ENCODE measurements around the gene FOXRED2.

- TF ChIP-seq, protein P1, sequence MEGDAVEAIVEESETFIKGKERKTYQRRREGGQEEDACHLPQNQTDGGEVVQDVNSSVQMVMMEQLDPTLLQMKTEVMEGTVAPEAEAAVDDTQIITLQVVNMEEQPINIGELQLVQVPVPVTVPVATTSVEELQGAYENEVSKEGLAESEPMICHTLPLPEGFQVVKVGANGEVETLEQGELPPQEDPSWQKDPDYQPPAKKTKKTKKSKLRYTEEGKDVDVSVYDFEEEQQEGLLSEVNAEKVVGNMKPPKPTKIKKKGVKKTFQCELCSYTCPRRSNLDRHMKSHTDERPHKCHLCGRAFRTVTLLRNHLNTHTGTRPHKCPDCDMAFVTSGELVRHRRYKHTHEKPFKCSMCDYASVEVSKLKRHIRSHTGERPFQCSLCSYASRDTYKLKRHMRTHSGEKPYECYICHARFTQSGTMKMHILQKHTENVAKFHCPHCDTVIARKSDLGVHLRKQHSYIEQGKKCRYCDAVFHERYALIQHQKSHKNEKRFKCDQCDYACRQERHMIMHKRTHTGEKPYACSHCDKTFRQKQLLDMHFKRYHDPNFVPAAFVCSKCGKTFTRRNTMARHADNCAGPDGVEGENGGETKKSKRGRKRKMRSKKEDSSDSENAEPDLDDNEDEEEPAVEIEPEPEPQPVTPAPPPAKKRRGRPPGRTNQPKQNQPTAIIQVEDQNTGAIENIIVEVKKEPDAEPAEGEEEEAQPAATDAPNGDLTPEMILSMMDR (IDR thresholded peaks at IDR 0.05) = no peak
- no peak for TF ChIP-seq POLR2A (IDR thresholded peaks at IDR 0.05)
Measured at GRCh38 chr22:36510966-36511881, 4.4 kb upstream of the FOXRED2 start.
